GM19468 (cell line): ENCODE measurements around the gene TMEM115.

ENCODE experiments used
- ATAC-seq: cut with Tn5 transposase; IDR thresholded peaks from one replicate; pipeline ENCODE4 v1.9.1; 2021; ENCODE audit warnings: mild to moderate bottlenecking, moderate library complexity, moderate number of reproducible peaks; ENCODE audit not compliant: unreplicated experiment; ENCODE audit errors: extremely low read depth

TMEM115 gene

DNA sequence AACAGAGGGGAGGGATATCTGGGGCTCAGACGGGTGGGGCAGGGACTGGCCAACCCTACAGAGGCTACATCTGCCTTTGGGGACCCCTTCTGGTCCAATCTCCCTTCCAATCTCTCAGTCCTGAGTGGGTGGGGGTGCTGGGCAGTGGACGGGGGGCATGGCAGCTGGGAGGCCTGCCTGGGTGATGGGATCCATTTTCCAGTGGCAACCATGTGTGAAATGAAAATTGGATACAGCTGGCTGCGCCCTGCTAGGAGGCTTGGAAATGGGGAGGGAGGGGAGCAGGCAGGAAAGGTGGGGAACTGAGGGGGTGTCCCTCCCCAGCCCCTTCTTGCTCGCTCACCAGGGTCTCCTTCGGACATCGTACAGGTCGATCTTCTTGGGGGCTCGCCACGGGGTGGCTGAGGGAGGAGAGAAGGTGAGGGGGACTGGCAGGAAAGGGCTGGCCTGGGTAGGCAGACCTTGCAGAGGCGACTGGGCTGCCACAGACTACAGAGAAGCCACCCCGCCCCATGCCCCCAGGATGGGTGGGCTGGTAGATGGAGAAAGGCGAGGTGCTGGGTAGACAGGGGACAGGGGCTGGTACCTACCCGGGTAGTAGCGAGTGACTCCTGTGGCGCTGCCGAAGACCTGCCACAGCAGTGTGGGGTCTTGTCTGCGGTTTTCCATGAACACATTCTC lies 21.2 kb upstream of the TMEM115 start:
- ATAC-seq, result no peak

DNA sequence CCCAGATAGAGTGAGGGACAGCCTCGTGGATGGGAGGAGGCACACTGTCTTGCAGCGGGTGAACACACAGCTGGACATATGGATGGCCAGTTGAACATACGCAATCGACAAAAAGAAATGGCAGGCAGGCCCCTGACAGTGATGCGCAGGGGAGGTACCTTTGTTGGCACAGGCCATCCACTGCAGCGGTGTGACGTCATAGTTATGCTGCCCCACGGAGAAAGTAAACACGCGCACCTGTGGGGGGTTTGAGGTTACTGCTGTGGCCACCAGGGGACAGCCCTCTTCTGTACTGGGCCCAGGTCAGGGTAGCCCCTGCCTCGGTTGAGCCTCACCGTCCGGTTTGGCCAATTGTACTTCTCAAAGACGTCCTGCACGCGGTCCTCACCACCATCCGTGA lies 19.4 kb upstream of the TMEM115 start:
- ATAC-seq, result no peak

DNA sequence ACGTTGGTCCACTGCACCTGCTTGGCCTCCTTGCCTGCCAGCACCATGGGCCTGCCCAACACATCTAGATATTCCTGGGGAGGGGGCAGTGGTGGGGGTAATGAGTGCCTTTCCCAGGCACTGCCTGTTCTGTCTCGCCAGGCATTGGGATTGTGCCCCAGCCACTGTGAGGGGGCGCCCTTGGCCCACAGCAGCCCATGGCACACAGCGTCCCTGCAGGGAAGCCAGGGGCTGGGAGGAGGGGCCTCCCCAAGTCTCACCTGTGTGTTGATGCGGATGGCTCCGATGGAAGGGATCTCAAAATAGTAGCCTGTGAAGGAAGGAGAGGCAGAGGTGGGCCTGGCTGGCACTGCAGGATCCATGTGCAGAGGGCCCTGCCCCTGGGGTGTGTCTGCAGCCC lies 18.7 kb upstream of the TMEM115 start:
- no peak for ATAC-seq

DNA sequence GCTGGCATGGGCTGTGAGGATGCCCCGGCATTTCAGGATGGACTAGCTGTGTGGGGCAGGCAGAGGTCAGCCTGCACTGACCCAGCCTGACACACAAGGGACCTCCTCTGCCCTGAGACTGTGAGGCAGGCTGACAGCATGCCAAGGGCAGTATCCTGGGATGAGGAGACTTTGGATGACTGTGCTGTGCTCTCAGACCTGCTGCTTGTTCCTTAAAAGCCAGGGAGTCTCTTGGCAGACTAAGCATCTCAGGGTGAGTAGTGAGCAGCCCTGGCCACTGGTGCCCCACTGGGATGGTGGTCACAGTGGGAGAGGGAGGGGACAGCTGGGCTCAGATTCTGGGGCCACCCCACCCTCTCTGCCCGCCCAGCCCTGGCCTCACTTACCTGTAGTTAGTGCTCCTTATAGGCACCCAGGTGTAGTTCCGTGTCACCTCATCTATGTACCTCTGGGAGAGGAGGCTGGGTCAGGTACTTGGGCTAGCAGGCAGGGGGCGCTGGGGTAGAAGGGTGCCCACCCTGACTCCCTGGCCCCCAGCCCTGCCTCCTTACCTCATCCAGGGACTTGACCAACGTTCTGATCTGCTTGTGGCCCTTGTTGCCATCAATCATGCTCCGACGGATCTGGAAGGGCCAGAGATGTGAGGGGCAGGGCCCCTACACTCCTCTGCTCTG lies 16.1 kb upstream of the TMEM115 start:
- ATAC-seq, result no peak

DNA sequence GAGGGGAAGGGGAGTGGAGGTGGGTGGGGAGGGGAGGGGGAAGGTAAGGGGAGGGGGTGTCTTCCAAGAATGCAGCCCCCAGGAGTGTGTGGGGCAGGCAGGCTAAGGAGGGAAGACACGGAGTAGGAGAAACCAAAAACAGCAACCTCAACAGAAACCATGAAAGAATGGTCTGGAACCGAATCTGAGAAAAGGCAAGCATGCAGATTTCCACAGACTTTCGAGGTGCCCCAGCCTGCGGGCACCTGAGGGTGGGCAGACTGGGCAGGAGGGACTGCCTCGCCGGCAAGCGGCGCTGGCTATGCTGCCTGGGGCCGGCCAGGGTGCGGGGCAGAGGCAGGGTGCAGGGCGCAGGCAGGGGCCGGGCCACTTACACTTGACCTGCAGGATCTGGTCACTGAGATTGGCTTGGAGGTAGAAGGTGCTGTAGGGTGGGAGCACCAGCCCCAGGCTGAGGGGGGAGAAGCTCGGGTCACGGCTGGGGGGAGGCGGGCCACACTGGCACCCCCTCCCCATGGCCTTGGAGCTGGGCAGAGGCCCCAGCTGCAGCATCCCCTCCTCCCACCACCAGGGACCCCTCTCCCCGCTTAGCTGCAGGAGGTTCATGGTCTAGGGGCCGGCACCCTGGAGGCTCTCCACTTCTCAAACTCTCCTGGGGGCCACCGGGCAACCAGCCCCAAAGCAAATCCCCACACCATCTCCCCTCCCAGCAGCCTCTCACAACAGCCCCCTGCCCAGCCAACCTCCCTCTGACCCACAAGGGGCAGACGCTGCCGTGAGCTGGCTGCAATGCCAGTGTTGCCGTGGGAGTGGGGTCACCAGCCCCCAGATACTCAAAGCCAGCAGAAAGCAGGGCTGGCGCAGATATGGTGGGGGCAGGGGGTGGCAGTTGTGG lies 15.3 kb upstream of the TMEM115 start:
- no peak for ATAC-seq

DNA sequence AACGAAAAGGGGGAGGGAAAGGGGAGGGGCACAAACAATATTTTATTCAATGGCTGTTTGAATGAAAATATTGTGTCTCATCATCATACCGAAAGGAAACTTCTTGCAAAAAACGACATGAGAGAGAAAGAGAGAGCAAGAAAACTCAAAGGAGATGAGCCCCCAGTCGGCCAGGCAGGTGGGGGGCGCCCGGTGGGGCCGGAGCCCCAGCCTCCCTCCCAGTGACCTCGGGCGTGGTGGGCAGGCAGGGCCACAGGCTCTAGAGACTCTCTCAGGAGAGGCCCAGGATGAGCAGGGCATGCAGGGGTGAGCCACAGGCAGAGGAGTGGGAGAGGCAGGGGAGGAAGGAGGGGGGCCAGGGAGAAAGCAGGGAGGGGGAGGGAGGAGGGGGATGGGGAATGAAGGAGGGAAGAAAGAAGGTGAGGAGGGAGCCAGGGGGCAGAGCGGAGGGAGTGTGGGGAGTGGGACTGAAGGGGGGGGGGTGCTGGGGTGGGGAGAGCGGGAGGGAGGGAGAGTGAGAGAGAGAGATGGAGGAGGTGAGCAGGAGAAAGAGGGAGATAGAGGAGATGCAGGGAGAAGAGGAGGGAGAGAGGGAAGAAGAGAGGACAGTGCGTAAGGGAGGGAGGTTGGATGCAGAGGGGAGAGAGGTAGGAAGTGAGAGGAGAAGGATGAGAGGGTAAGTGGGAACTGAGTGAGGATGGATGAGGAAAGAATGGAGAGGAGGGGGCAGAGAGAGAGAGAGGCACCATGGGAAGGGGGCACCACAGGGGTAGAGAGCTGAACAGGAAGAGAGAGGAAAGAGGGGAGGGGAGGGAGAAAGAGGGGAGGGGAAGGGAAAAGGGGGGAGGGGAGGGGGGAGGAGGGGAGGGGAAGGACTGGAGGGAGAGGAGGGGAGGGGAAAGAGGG lies 14.1 kb upstream of the TMEM115 start:
- no peak for ATAC-seq

DNA sequence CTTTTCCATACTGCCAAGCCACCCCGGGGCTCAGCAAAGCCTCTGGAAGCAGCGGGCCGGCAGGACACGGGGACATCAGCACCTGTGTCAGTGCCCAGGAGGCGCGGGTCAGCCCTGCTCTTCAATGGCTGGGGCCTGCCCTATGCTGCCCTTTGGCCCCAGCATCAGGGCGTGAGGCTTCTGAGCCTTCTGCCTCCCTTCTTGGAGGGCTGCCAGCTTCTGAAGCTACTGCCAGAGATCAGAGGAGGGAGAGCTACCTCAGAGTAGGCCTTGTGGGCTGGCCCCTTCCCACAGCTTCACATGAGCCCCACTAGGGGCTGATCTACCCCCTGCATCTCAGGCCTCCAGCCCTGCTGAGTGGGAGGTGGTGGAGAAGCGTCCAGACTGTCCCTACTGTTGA lies 13.0 kb upstream of the TMEM115 start:
- ATAC-seq, result no peak

DNA sequence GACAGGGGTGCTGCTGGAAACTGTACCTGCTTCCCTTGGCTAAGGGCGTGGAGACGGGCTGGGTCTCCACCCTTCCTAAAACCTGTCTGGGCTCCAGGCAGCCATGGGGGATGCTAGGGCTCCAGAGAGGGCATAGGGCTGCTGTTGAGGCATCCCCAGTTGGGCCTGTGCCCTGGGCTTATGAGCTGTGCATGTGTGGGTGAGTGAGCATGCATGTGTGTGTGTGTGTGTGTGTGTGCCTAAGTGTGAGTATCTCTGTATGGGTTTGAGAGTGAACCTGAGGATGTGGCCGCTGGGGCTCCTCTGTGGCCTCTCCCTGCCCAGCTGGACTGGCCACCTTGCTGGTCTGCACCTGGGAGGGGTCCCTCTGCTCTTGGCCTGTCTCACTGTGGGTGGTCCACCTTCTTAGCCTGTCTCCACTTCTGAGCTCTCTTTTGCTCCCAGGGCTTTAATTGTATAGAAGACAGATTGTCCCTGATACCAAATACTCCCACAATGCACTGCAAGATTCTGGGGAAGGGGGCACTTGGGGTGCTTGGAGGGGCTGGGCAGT lies 11.9 kb upstream of the TMEM115 start:
- ATAC-seq, result no peak

DNA sequence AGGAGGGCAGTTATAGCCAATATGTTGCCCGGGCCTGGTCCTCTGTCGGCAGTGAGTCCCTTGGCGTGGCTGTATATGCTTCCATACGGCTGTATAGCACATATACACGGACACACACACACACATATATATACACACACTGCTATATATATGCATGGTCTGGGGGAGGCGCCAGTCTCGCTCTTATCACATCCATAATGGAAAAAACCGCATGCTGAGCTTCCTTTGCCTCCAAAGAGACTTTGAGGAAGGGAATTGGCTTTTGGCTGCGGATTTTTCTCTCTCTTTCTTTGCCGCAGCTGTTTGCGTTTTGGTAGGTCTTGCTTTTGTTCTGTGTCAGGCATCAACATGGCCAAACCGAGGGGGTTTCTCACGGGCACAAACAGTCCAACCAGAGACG lies 11.3 kb upstream of the TMEM115 start:
- no peak for ATAC-seq

DNA sequence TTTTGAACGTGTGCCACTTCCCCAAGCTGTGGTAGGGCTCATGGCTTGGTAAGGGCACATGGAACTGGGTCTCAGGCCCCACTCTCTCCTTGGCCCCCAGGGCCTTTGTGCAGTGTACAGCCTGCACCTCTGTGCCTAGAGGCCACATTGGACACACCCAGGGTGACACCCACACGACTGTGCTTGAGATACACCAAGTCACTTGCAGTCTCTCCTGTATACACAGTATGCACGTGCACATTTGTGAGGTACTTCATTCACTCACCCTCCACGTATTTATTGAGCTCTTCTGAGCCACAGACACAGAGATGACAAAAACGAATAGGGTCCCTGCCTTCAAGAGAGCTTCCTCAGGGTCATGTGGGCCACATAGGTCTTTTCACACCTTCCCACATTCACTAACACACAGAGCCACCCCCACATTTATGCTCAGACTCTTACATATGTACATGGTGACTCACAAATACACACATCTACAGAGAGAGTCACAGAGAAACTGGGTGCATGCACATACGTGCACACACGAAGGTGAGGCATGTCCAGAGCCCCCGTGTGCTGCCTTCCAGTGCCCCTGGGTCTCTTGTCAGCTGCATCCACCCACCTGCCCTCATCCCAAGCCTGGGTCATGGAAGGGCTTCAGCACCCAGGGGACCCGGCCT lies 9.8 kb upstream of the TMEM115 start:
- ATAC-seq, result no peak

DNA sequence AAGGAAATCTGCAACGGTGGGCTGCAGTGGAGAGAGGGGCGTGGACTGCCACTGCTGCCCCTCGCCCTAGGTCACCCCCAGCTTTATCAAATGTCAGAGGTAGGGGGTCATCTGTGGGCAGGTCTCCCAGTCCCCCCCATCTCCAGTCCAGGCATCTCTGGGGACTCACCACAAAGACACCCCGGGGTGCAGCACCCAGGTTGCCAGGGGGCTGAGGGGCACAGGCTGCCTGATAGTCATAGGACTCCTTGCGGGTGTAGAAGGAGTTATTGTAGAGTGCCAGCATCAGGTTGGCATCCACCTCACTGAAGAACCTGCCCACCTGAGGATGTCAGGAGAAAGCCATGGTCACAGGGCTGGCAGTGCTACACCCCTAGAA lies 6.5 kb upstream of the TMEM115 start:
- no peak for ATAC-seq

DNA sequence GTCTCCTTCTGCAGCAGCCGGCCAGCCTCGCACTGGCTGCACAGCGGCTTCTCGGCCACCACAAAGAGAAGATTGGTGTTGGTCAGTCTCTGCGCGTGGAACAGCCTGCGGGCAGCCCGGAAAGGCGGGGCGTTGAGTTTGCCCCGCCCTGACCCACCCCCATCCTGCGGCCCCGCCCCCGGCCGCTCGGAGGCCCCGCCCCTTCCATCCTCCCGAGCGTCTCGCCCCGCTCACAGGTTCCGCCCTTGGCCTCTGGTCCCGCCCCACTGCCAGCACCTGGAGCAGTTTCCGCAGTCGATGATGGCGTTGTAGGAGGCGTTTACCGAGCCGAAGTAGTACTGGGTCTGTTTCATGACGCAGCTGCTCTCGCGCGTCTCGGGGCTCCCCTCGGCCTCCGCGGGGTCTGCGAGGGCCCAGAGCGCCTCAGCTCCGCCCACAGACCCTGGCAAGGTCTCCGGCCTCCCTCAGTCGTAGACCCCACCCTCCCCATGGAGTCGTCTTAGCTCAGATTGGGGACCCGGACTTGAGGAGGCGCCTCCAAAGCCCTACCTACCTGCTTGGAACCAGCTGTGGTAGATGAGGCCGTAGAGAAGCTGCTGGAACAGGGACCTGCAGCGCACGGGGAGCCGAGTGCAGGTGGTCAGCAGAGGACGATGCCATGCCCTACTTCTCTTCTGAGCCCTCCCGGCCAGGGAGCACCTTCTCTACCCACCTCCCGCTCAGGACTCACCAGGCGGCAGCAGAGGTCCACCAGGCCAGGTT lies 5.9 kb upstream of the TMEM115 start:
- no peak for ATAC-seq

DNA sequence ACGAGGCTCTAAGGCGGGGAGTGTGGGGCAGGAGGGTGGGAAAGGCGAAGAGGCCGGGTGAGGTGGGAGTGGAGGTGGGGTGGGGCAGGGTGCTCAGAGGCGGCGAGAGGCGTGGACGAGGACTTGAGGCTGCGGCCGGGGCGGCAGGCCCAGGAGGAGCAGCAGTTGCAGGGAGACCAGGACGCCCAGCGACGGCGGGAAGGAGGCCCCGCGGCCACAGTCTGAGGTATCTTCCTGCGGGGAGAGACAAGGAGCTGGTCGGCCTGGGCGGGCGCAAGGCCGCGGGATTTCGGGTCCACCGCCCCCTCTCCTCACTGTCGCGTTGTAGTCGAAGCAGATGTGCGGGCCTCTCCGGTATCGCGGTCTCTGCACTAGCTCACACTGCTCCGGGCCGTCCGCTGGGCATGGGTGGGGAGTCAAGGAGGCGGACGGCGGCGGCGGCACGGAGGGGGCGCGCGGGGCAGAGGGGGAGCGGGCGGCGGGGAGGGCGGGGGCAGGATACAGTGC lies 5.3 kb upstream of the TMEM115 start:
- ATAC-seq, result no peak

DNA sequence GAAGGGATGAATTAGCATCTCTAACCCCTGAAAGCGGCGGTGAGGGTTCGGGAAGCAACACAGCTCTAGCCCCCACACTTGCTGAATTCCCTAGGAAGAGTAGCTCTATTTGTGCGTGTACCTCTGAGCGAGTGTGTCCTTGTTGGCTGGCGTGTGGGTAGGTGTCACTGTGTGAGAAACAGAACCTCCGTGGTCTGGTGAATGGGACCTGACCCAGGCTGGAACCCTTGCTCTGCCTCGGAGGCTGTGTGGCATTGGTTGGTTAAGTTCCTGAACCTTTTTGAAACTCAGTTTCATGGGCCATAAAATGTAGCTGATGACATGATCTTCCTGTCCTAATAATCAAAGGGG lies 414 bp upstream of the TMEM115 start:
- ATAC-seq, result no peak

DNA sequence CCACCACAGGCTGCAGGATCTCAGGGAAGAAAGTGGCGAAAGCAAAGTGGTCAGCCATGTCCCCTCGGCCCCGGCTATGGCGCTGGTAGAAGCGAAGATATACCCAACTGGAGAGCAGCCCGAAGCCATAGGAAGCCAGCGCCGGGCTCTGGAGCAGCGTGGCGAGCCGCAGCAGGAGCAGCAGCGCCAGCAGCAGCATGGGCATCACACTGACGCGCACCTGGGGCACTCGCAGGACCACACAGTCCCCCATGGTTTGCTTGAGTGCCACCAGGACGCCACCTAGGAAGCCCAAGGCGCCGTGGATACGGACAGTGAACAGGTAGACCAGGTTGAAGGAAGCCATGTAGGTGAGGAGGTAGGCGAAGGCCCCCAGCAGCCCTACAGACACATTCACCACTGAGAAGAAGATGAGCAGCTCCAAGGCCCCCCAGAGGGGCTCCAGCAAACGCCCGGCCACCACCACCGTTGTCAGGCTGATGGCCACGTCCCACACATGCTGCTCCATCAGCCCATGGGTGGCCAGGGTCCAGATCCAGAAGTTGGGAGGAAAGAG lies 888 bp downstream of the TMEM115 start:
- no peak for ATAC-seq

DNA sequence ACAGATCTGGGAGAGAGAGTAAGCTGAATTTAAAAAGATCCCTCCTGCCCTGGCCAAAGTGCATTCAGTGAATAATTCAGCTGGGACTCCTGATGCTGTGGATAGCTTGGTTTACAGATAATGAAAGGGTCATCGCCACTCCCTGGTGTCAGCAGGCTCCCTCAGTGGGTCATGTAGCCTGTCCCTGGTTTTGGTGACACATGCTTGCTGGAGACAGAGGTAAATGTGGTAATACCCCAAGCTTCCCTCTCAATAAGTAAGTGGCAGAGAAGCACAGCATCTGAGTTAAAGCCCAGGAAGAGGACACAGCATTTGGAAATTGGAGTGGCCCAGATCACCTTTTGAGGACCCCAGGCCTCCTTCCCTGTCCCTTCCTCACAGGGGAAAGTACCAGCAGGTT lies 1.8 kb downstream of the TMEM115 start:
- ATAC-seq, result no peak

DNA sequence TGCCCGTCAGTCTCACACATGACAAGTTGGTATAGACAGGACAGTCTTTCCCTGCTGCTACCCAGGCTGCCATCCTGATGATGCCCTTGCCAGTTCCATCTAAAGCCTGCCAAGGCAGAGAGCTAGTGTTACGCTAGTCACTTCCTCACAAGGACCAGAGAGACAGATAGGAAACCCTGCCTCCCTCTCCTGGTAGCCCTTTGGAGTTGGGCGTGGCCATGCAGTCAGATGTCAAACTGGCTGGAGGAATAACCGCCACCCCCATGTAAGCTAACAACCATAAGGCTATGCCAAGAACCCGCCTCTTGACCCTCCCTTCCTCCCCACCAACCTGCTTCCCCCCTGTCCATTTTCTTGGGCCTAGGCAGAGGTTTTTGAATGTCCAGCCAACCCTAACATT lies 2.8 kb downstream of the TMEM115 start:
- ATAC-seq, result no peak

DNA sequence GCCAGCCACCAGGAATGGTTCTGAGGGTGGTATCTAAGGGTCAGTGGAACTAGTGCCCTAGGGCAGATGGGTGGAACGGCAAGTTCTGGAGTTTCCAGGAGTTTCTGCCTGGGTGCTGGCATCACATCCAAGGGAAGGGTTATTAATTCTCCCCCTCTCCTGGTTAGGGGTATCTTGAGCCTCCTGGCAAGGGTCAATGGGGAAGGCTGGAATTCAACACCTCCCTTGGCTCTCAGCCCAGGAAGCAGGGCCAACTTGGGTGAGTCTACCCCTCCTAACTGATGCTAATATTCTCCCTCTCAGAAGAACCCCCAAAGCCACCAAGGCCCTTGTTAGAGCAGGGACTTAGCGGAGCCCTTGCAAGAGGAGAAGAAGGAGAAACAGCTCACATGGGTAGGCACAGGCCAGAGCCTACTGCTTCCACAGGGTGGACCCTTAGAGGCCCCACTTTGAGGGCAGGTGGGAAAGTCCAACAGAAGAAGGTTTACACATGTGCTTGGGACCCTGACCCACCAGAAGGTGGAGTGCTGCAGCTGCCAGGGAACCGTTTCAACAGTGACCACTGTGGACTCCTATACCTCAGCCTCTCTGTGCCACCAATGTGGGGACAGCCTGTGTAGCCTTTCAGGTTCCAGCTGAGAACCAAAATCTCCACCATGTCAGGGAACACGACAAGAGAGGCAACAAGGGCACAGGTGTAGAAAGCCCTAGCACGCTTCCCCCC lies 3.3 kb downstream of the TMEM115 start:
- ATAC-seq, result no peak
